Suprapubic skin (tissue), 4 donors: ENCODE measurements around the gene CDC25B. TPM values are rescaled to one million over a fixed set of nuclear protein-coding genes. Genes with fewer than 3 reads are reported as not detected.

Source experiments
- DNase-seq, 2 donors: peaks; one replicate each; pipeline ENCODE4 v3.0.0-alpha.2; 2019; ENCODE audit warnings: low spot score in 2 of 2
- H3K27ac ChIP-seq: fragments of 200-600 bp; sonication (generic); one replicate; pipeline ENCODE4 v1.5.1; 2019
- H3K27me3 ChIP-seq: fragments of 200-600 bp; sonication (generic); one replicate; pipeline ENCODE4 v1.5.1; 2019
- H3K36me3 ChIP-seq: fragments of 200-600 bp; sonication (generic); one replicate; pipeline ENCODE4 v1.5.1; 2019
- H3K4me1 ChIP-seq: fragments of 200-600 bp; sonication (generic); one replicate; pipeline ENCODE4 v1.5.1; 2019
- H3K4me3 ChIP-seq: fragments of 200-600 bp; sonication (generic); one replicate; pipeline ENCODE4 v1.5.1; 2019; ENCODE audit warnings: mild to moderate bottlenecking
- H3K9me3 ChIP-seq: fragments of 200-600 bp; sonication (generic); one replicate; pipeline ENCODE4 v1.5.1; 2019
- EP300 ChIP-seq: sonication (generic); formaldehyde crosslinking; IDR thresholded peaks from one replicate; pipeline ENCODE4 v1.6.1; 2017; ENCODE audit warnings: antibody characterized with exemption
- POLR2A ChIP-seq, 2 donors: fragments of 450-650 bp; IDR thresholded peaks; one replicate each; pipeline ENCODE4 v1.6.1; 2017; ENCODE audit warnings: antibody characterized with exemption in 2 of 2, mild to moderate bottlenecking in 2 of 2, moderate library complexity in 2 of 2
- POLR2AphosphoS5 ChIP-seq, 3 donors: sonication (generic); formaldehyde crosslinking; IDR thresholded peaks; one replicate each; pipeline ENCODE4 v1.6.1; 2017; ENCODE audit warnings: antibody characterized with exemption in 3 of 3
- WGBS: methylation state at CpG from one replicate; pipeline ENCODE4 v1.1.5; 2018; 5-methylcytosine and 5-hydroxymethylcytosine counted together
- total RNA-seq, 4 donors: library from RNA; depleted of rRNA; stranded (reverse); fragments of >200 nt; gene quantifications; one replicate each; pipeline ENCODE4 v1.1.0, GENCODE V29; 2016
- TF ChIP-seq, protein P1 (sequence below), 2 donors: fragments of 200-600 bp in 1 of 2; fragments of 450-650 bp in 1 of 2; sonication (generic) in 1 of 2; IDR thresholded peaks; one replicate each; pipeline ENCODE4 v1.5.1; 2016 to 2019; ENCODE audit warnings: antibody characterized with exemption in 2 of 2, mild to moderate bottlenecking in 1 of 2, moderate library complexity in 1 of 2

Gene CDC25B
- total RNA-seq, 4 donors from 2014 or later, result 12.7 to 34.4 (median 23.3) TPM

DNA sequence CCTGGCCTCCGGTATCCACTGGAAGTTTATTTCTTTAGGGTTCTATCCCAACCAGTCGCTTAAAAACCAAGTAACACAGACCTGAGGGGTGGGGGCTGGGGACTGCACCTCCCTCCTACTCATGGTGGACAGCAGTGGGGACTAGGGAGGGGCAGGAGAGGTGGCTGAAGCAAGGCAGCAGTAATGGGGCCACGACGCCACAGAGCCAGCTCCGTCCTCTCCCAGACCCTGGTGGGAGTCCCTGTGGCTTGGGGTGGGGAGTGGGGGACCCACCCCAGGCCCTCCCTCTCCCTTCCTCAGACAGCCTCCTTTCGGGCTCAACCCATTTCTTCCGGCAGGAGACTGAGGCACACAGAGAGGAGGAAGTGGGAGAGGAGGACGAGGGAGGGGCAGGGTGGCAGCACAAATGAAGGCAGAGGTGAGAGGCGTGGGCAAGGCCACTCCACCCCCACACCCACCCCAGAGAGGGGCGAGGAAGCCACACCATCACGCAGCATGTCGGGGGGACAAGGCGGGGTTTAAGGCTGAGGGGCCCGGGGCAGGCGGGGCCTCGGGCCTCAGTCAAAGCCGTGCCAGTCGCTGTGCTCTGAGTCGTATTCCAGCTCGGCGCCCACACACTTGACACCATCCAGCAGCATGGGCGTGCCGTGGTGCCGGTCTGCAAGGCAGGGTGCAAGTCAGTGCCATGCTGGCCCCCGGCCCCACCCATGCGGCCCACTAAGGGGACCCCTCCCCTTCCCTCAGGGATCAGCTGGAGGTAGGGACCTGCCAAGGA lies 42.4 kb upstream of the CDC25B start:
- Histone ChIP-seq H3K27ac (no peak overlapping the region), H3K4me3 (no peak overlapping the region), H3K9me3 (no peaks in the 10 kb centered on the region), H3K4me1 (peaks cover 27% of the 10 kb centered on the region), H3K27me3 (peaks cover 3% of the 10 kb centered on the region), H3K36me3 (peaks cover 10% of the 10 kb centered on the region)
- 73% methylated on average over 21 of the region's 26 CpGs for WGBS
- no peak for DNase-seq
- TF ChIP-seq POLR2A (IDR thresholded peaks at IDR 0.05) (no peak), POLR2AphosphoS5 (IDR thresholded peaks at IDR 0.05) (no peak), EP300 (no peak)
- TF ChIP-seq, protein P1, sequence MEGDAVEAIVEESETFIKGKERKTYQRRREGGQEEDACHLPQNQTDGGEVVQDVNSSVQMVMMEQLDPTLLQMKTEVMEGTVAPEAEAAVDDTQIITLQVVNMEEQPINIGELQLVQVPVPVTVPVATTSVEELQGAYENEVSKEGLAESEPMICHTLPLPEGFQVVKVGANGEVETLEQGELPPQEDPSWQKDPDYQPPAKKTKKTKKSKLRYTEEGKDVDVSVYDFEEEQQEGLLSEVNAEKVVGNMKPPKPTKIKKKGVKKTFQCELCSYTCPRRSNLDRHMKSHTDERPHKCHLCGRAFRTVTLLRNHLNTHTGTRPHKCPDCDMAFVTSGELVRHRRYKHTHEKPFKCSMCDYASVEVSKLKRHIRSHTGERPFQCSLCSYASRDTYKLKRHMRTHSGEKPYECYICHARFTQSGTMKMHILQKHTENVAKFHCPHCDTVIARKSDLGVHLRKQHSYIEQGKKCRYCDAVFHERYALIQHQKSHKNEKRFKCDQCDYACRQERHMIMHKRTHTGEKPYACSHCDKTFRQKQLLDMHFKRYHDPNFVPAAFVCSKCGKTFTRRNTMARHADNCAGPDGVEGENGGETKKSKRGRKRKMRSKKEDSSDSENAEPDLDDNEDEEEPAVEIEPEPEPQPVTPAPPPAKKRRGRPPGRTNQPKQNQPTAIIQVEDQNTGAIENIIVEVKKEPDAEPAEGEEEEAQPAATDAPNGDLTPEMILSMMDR (IDR thresholded peaks at IDR 0.05), result no peak

DNA sequence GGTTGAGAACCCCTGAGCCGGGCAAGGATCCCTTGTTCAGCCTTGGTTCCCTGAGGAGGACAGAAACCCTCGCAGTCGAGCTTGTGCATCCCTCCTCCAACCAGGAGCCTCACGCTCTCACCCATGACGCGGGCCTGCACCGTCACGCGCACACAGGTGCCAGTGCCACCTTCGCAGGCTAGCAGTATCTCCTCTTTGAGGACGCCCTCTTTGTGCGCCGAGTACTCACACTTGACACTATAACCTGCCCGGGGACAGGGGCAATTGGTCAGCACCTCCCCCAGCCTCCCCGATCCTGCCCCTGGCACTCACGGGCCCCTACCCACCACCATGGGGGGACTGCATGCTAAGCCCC lies 41.9 kb upstream of the CDC25B start:
- H3K27me3 ChIP-seq, result peaks cover 3% of the 10 kb centered on the region
- peaks cover 27% of the 10 kb centered on the region for H3K4me1 ChIP-seq
- peaks cover 10% of the 10 kb centered on the region for H3K36me3 ChIP-seq
- H3K27ac ChIP-seq, result no peak overlapping the region
- no peak overlapping the region for H3K4me3 ChIP-seq
- WGBS, result 95% methylated on average over 8 of the region's 16 CpGs
- TF ChIP-seq, protein P1 (IDR thresholded peaks at IDR 0.05), result no peak
- TF ChIP-seq POLR2A (IDR thresholded peaks at IDR 0.05) (no peak), EP300 (no peak), POLR2AphosphoS5 (IDR thresholded peaks at IDR 0.05) (no peak)
- no peaks in the 10 kb centered on the region for H3K9me3 ChIP-seq
- no peak for DNase-seq

DNA sequence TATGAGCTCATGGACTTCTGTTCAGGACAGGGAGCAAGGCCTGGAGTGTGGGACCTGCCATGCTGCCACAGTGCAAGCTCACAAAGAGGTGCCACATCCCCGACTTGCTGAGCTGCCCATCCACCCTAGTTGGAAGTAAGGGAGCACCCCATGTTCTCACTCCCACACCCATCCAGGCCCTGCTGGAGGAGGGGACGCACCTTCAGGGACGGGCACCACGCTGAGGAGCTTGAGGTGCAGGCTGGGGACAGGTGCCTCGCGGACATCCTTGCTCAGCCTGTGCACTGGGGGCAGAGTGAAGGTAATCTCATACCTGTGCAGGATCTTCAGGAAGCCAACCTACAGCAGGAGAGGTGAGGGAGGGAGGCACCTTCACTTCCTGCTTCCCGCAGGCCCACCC lies 40.8 kb upstream of the CDC25B start:
- Histone ChIP-seq H3K4me1 (peaks cover 18% of the 10 kb centered on the region), H3K9me3 (no peaks in the 10 kb centered on the region), H3K36me3 (peaks cover 10% of the 10 kb centered on the region), H3K27ac (no peak overlapping the region), H3K4me3 (no peak overlapping the region), H3K27me3 (no peaks in the 10 kb centered on the region)
- 85% methylated on average over 6 of the region's 7 CpGs for WGBS
- DNase-seq, result no peak
- TF ChIP-seq, protein P1 (IDR thresholded peaks at IDR 0.05), result no peak
- TF ChIP-seq EP300 (no peak), POLR2A (IDR thresholded peaks at IDR 0.05) (no peak), POLR2AphosphoS5 (IDR thresholded peaks at IDR 0.05) (no peak)

DNA sequence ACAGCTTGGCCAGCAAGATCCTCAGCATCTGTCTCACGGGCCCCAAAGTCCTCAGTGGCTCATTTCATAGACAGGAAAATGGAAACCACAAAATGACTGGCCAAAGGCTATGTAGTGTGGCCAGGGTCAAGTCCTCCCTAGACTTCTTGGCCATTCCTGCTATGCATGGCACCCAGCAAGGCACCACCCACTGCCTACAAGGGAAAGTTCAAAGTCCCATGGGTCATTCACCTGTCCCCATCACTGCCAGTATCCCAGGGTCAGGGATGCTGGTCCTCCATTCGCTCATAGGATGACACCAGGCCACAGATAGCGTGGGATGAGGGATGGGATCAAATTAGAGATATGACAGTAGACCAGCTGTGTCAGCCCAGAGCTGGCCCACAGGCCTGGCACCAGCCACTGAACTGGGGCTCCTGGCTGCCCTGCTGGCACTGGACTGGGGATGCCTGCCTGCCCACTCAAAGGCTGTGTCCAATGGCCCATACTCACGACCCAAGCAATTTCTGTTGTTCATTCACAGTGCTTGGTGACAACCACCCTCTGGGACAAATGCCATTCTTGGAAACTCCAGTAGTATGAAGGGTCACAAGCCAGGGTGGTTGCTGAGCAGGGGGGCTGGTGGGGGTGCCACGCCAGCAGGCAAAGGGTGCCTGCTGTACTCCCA lies 40.2 kb upstream of the CDC25B start:
- Histone ChIP-seq H3K9me3 (no peaks in the 10 kb centered on the region), H3K27ac (no peak overlapping the region), H3K4me1 (peaks cover 18% of the 10 kb centered on the region), H3K4me3 (no peak overlapping the region), H3K27me3 (no peaks in the 10 kb centered on the region), H3K36me3 (peaks cover 10% of the 10 kb centered on the region)
- no peak for DNase-seq
- TF ChIP-seq EP300, result no peak
- TF ChIP-seq POLR2A (IDR thresholded peaks at IDR 0.05), result no peak
- TF ChIP-seq, protein P1 (IDR thresholded peaks at IDR 0.05), result no peak
- no peak for TF ChIP-seq POLR2AphosphoS5 (IDR thresholded peaks at IDR 0.05)
- 75% methylated on average over 4 of the region's 5 CpGs for WGBS

DNA sequence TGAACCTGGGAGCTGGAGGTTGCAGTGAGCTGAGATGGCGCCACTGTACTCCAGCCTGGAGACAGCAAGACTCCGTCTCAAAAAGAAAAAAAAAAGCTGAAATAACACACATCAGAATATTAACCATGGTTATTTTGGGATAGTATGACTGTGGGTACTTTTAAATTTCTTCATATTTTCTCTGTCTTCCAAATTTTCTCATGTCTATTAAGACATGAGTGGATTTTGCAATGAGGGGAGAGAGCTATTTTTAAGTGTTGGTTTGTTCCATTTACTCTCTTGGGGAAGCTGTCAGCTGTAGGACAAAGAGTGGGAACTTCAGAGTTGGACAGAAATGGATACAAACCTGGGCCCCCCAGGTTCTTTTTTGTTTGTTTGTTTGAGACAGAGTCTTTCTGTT lies 38.8 kb upstream of the CDC25B start:
- DNase-seq, result no peak
- Histone ChIP-seq H3K36me3 (no peaks in the 10 kb centered on the region), H3K4me3 (no peak overlapping the region), H3K4me1 (peaks cover 8% of the 10 kb centered on the region), H3K9me3 (no peaks in the 10 kb centered on the region), H3K27ac (no peak overlapping the region), H3K27me3 (no peaks in the 10 kb centered on the region)
- TF ChIP-seq, protein P1 (IDR thresholded peaks at IDR 0.05), result no peak
- TF ChIP-seq EP300, result no peak
- TF ChIP-seq POLR2A (IDR thresholded peaks at IDR 0.05), result no peak
- TF ChIP-seq POLR2AphosphoS5 (IDR thresholded peaks at IDR 0.05), result no peak
- 79% methylated on average over 2 of the region's 2 CpGs for WGBS
